ENCODE measurements around the gene NUP205.

DNA sequence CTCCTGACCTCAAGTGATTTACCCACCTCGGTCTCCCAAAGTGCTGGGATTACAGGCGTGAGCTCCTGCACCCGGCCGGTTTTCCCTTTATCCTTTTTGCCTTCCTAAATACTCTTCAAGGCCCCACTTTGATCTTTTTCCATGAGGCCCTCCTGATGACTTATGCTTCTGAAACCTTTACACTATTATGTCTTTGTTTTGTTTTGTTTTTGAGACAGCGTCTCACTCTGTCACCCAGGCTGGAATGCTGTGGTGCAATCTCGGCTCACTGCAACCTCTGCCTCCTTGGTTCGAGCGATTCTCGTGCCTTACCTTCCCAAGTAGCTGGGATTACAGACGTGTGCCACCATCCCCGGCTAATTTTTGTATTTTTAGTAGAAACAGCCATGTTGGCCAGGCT is 108.4 kb downstream of the NUP205 start:
- TF ChIP-seq POLR2AphosphoS5 (IDR thresholded peaks at IDR 0.05; ENCODE audit: low read depth, low read length), result no peak
- no peak for TF ChIP-seq TAF1 (IDR thresholded peaks at IDR 0.05; ENCODE audit: borderline replicate concordance, insufficient read depth, low read length)
- TF ChIP-seq SIN3A (IDR thresholded peaks at IDR 0.05; ENCODE audit: borderline replicate concordance, insufficient read depth, low read length), result no peak
- TF ChIP-seq, protein P1, sequence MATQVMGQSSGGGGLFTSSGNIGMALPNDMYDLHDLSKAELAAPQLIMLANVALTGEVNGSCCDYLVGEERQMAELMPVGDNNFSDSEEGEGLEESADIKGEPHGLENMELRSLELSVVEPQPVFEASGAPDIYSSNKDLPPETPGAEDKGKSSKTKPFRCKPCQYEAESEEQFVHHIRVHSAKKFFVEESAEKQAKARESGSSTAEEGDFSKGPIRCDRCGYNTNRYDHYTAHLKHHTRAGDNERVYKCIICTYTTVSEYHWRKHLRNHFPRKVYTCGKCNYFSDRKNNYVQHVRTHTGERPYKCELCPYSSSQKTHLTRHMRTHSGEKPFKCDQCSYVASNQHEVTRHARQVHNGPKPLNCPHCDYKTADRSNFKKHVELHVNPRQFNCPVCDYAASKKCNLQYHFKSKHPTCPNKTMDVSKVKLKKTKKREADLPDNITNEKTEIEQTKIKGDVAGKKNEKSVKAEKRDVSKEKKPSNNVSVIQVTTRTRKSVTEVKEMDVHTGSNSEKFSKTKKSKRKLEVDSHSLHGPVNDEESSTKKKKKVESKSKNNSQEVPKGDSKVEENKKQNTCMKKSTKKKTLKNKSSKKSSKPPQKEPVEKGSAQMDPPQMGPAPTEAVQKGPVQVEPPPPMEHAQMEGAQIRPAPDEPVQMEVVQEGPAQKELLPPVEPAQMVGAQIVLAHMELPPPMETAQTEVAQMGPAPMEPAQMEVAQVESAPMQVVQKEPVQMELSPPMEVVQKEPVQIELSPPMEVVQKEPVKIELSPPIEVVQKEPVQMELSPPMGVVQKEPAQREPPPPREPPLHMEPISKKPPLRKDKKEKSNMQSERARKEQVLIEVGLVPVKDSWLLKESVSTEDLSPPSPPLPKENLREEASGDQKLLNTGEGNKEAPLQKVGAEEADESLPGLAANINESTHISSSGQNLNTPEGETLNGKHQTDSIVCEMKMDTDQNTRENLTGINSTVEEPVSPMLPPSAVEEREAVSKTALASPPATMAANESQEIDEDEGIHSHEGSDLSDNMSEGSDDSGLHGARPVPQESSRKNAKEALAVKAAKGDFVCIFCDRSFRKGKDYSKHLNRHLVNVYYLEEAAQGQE (IDR thresholded peaks at IDR 0.05; ENCODE audit: insufficient read depth in 1 of 2, low read depth in 2 of 2, low read length in 2 of 2), result no peak
